Spleen (tissue), 11 donors: Measurements from ENCODE around the gene MID1. TPM values are rescaled to one million over a fixed set of nuclear protein-coding genes. Genes with fewer than 3 reads are reported as not detected.

Experiments
- DNase-seq: peaks from one replicate; pipeline ENCODE4 v3.0.0-alpha.2; 2020
- H3K27ac ChIP-seq, 8 donors: fragments of 200-600 bp; sonication (generic) in 7 of 8; 1 replicate in 4 of 8; 2 replicates in 4 of 8; pipeline versions ENCODE4 v1.5.0 to v1.8.0; 2016 to 2021; ENCODE audit warnings: inconsistent platforms in 4 of 8, mild to moderate bottlenecking in 4 of 8, moderate library complexity in 1 of 8
- H3K27me3 ChIP-seq, 7 donors: fragments of 200-600 bp; sonication (generic) in 6 of 7; replicated peaks in 1 of 7; 1 replicate in 4 of 7; 2 replicates in 3 of 7; pipeline versions ENCODE4 v1.5.0 to v1.8.0; 2016 to 2021; ENCODE audit warnings: inconsistent platforms in 3 of 7, mild to moderate bottlenecking in 1 of 7
- H3K36me3 ChIP-seq, 6 donors: fragments of 200-600 bp; sonication (generic) in 5 of 6; 1 replicate in 4 of 6; 2 replicates in 2 of 6; pipeline versions ENCODE4 v1.5.0 to v1.8.0; 2016 to 2021; ENCODE audit warnings: inconsistent platforms in 2 of 6
- H3K4me1 ChIP-seq, 6 donors: fragments of 200-600 bp; sonication (generic) in 5 of 6; 1 replicate in 3 of 6; 2 replicates in 3 of 6; pipeline versions ENCODE4 v1.5.0 to v1.8.0; 2016 to 2021; ENCODE audit warnings: inconsistent platforms in 3 of 6
- H3K4me3 ChIP-seq, 8 donors: fragments of 200-600 bp; sonication (generic) in 7 of 8; 1 replicate in 4 of 8; 2 replicates in 4 of 8; pipeline versions ENCODE4 v1.5.0 to v1.8.0; 2016 to 2021; ENCODE audit warnings: inconsistent platforms in 4 of 8, mild to moderate bottlenecking in 4 of 8, moderate library complexity in 2 of 8
- H3K9me3 ChIP-seq, 8 donors: fragments of 200-600 bp; sonication (generic) in 7 of 8; 1 replicate in 4 of 8; 2 replicates in 4 of 8; pipeline versions ENCODE4 v1.5.0 to v1.8.0; 2016 to 2021; ENCODE audit warnings: inconsistent platforms in 4 of 8
- CTCF ChIP-seq, 11 experiments: fragments of 200-600 bp in 7 of 11; fragments of 450-650 bp in 4 of 11; sonication (generic) in 4 of 11; IDR thresholded peaks in 8 of 11; conservative IDR thresholded peaks in 3 of 11; 1 replicate in 7 of 11; 2 replicates in 4 of 11; pipeline versions ENCODE4 v1.4.0 to v1.8.0; 2016 to 2021; ENCODE audit warnings: antibody characterized with exemption in 11 of 11, inconsistent platforms in 4 of 11, mild to moderate bottlenecking in 1 of 11
- POLR2A ChIP-seq, 3 donors: fragments of 450-650 bp; IDR thresholded peaks; one replicate each; pipeline ENCODE4 v1.5.1; 2017; ENCODE audit warnings: antibody characterized with exemption in 3 of 3, mild to moderate bottlenecking in 1 of 3
- POLR2AphosphoS5 ChIP-seq, 3 donors: sonication (generic); formaldehyde crosslinking; IDR thresholded peaks; one replicate each; pipeline ENCODE4 v1.5.1; 2017; ENCODE audit warnings: antibody characterized with exemption in 3 of 3
- whole genome bisulfite sequencing, 5 donors: extraction: QIAGEN DNeasy Blood & Tissue Kit in 3 of 5; methylation state at CpG; one replicate each; pipeline versions ENCODE4 v1.1.5 to v1.1.7; 2013 to 2018; 5-methylcytosine and 5-hydroxymethylcytosine counted together
- intact Hi-C: fragments of 100-400 bp; cut with DNase I; formaldehyde crosslinking; loops from one replicate; pipeline ENCODE4 v1.15.0; 2023; ENCODE audit warnings: low total_unique reads
- polyA plus RNA-seq, 3 donors: library from polyadenylated mRNA; stranded (reverse); fragments of 200-250 nt; gene quantifications; one replicate each; pipeline ENCODE4 v1.2.1, GENCODE V29; 2013
- total RNA-seq, 7 donors: library from RNA; depleted of rRNA in 3 of 7; stranded (reverse); fragments of >200 nt in 3 of 7; fragmentation: NEBNext Ultra II Directional in 4 of 7; extraction: Animal tissue kit (Norgen Biotek cat#: 25700) in 4 of 7; gene quantifications; one replicate each; pipeline versions ENCODE4 v1.1.0 to v1.2.1, GENCODE V29; 2016 to 2021
- donor health status: healthy with polysubstance abuse.
- donor health status: DM: no; HTN: no; CAD: no; lungs with moderate emphysema.
- donor health status: DM: no; HTN: no; CAD: no.
- donor health status: Bipolar disorder and iron deficiency.
- donor health status: healthy.
- donor health status: DM: no; HTN: no; CAD: no.
- donor health status: DM: yes; HTN: yes; CAD: no.

Gene MID1
- total and polyA plus RNA-seq, 10 donors, result 0.24 to 4.4 (median 2.7) TPM

DNA sequence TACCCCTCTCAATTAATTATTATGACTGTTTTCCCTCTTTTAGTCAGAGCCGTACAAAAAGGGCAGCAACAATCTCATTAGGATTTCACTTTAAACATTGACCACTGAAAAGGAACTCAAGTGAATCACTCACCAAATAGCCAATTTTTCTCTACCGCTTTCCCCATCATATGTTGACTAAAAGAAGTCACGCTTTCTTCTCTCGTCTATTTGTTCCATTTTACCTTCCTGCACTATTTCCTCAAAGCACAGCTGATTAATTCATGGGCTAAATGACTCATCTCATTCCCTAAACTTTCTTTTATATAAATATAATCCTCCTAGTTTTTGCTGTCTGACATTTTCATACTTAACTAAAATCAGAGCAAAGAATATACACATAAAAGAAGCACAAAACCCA, 8.2 kb downstream of the MID1 start:
- 67 to 89% (median 82%) methylated on average over 4 of the region's 4 CpGs for WGBS, 5 donors
- Histone ChIP-seq H3K4me3 (no peak overlapping the region), H3K9me3 (no peaks in the 10 kb centered on the region), H3K36me3 (no peaks in the 10 kb centered on the region), H3K27me3 (peaks cover 0 to 30% (median 5%) of the 10 kb centered on the region in 7 donors), H3K4me1 (no peaks in the 10 kb centered on the region), H3K27ac (no peak overlapping the region)
- intact Hi-C loops, result no loop called here
- TF ChIP-seq POLR2AphosphoS5 (IDR thresholded peaks at IDR 0.05), result no peak
- TF ChIP-seq CTCF (IDR thresholded peaks at IDR 0.05 in 8 of 11, conservative IDR thresholded peaks at IDR 0.05 in 3 of 11), result no peak
- TF ChIP-seq POLR2A (IDR thresholded peaks at IDR 0.05), result no peak
- no peak for DNase-seq

- peaks cover 0 to 23% (median 3%) of the 10 kb centered on the region in 7 donors for H3K27me3 ChIP-seq
- no peak overlapping the region for H3K27ac ChIP-seq
Observed at GRCh38 chrX:10611441-10612090, 8.8 kb downstream of the MID1 start.

DNA sequence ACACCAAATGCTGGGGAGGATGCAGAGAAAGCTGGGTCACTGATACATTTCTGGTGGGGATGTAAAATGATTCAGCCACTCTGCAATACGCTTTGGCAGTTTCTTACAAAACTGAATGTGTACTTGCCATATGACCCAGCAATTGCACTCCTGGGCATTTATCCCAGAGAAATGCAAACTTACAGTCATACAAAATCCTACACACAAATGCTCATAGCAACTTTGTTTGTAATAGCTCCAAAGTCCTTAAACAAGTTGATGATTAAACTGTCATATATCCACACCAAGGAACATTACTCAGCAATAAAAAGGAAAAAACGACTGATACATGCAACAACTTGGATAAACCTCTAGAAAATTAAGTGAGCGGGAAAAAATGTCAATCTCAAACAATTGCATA, 12.3 kb downstream of the MID1 start:
- no peaks in the 10 kb centered on the region for H3K4me1 ChIP-seq
- no peak overlapping the region for H3K4me3 ChIP-seq
- no peaks in the 10 kb centered on the region for H3K36me3 ChIP-seq
- no peak overlapping the region for H3K27ac ChIP-seq
- 72 to 94% (median 82%) methylated on average over 3 of the region's 3 CpGs for WGBS, 5 donors
- no peaks in the 10 kb centered on the region for H3K9me3 ChIP-seq
- peaks cover 0 to 6% (median 0%) of the 10 kb centered on the region in 7 donors for H3K27me3 ChIP-seq
- intact Hi-C loops, result no loop called here
- TF ChIP-seq CTCF (IDR thresholded peaks at IDR 0.05 in 8 of 11, conservative IDR thresholded peaks at IDR 0.05 in 3 of 11) (no peak), POLR2AphosphoS5 (IDR thresholded peaks at IDR 0.05) (no peak), POLR2A (IDR thresholded peaks at IDR 0.05) (no peak)
- DNase-seq, result no peak

More at GRCh38 chrX:10611441-10612090, 8.8 kb downstream of the MID1 start:
- no peak overlapping the region for H3K4me3 ChIP-seq
- intact Hi-C loops, result no loop called here
- TF ChIP-seq POLR2AphosphoS5 (IDR thresholded peaks at IDR 0.05) (no peak), CTCF (IDR thresholded peaks at IDR 0.05 in 8 of 11, conservative IDR thresholded peaks at IDR 0.05 in 3 of 11) (no peak), POLR2A (IDR thresholded peaks at IDR 0.05) (no peak)
- no peaks in the 10 kb centered on the region for H3K4me1 ChIP-seq
- 49 to 81% (median 72%) methylated on average over 4 of the region's 4 CpGs for WGBS, 5 donors
- DNase-seq, result no peak
- H3K9me3 ChIP-seq, result no peaks in the 10 kb centered on the region
- H3K36me3 ChIP-seq, result no peaks in the 10 kb centered on the region

GRCh38 chrX:10607233-10607632, 13.2 kb downstream of the MID1 start:
- intact Hi-C loops, result no loop called here
- no peak for DNase-seq
- TF ChIP-seq POLR2A (IDR thresholded peaks at IDR 0.05), result no peak
- no peak for TF ChIP-seq POLR2AphosphoS5 (IDR thresholded peaks at IDR 0.05)
- no peak for TF ChIP-seq CTCF (IDR thresholded peaks at IDR 0.05 in 8 of 11, conservative IDR thresholded peaks at IDR 0.05 in 3 of 11)
- peaks cover 0 to 6% (median 0%) of the 10 kb centered on the region in 7 donors for H3K27me3 ChIP-seq
- no peak overlapping the region for H3K4me3 ChIP-seq
- no peaks in the 10 kb centered on the region for H3K4me1 ChIP-seq
- WGBS, 5 donors, result 75 to 97% (median 81%) methylated on average over 1 to 2 of the region's 2 CpGs
- no peaks in the 10 kb centered on the region for H3K9me3 ChIP-seq
- no peaks in the 10 kb centered on the region for H3K36me3 ChIP-seq
- no peak overlapping the region for H3K27ac ChIP-seq
